ENCODE results near the gene CCDC14. TPM values are rescaled to one million over a fixed set of nuclear protein-coding genes. Genes with fewer than 3 reads are reported as not detected.

CCDC14 gene
- total and polyA plus RNA-seq, 2 of the 4 experiments (the other 2 are of a cell fraction) = 82.1 to 109 TPM

DNA sequence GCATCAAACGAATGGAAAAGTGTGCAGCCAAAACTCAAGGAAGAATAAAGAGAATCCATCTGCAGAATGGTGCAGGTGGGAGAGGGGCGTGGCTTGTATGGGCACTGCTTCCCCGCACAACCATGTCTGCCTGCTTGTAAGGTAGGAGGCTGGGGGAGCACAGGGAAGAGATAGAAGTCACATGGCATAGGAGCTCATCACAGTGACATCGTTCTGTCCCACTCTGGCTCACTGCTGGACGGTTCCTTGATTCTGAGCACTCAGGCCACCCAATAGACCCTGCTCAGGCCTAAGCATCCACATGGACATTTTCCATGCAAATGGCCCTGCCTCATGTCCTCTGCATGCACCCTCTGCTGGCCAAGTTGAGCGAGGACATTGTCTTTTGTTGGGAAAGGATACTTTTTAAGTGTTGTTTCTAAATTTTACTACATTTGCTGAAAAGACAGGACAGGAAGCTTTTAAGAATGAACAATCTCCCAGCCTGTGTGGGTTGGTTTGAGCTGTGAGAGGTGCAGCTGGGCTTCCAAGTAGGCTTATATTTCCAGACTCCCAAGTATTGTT lies 79.9 kb downstream of the CCDC14 start:
- dilution Hi-C loops (cut with HindIII; ENCODE audit: low sequenced_read_pairs, unreplicated experiment) = no loop called here
- in situ Hi-C loops (cut with MboI; ENCODE audit: low sequenced_read_pairs) = no loop called here
- Histone ChIP-seq H2AK5ac (ENCODE audit: low read depth, low read length) (peak overlapping the region; percentile 67), H3K9me1 (ENCODE audit: insufficient read depth, low read length) (peaks cover 38% of the 10 kb centered on the region), H2BK20ac (ENCODE audit: low read depth, low read length) (0 out of 2 replicates have a peak overlapping the region, but pooled peaks have one; percentile 45), H2BK120ac (ENCODE audit: low read depth, low read length) (peak overlapping the region; percentile 54), H2BK5ac (ENCODE audit: low read depth, low read length, poor library complexity, severe bottlenecking) (peak overlapping the region; percentile 52), H4K5ac (ENCODE audit: low read depth, low read length) (peak overlapping the region; percentile 24), H3K9ac (ENCODE audit: low read depth, low read length) (peak overlapping the region; percentile 90), H3K4me1 (ENCODE audit: control insufficient read depth, insufficient read depth, low read length) (peaks cover 25% of the 10 kb centered on the region), H3K27ac (ENCODE audit: insufficient read depth, low read length) (peak overlapping the region; percentile 17; the same call in 1 of the 2 replicates), H3K9me3 (ENCODE audit: control insufficient read depth, insufficient read depth, low read length) (no peaks in the 10 kb centered on the region), H4K20me1 (ENCODE audit: insufficient read depth, low read length) (peaks cover 39% of the 10 kb centered on the region), H2AK9ac (replicated peaks; ENCODE audit: low read depth, low read length, poor library complexity) (peak overlapping the region; percentile 25), H2BK15ac (ENCODE audit: low read depth, low read length) (peak overlapping the region; percentile 33; the same call in 1 of the 3 replicates), H4K91ac (ENCODE audit: insufficient read depth, low read depth, low read length) (peak overlapping the region; percentile 46; the same call in 1 of the 2 replicates), H3K56ac (ENCODE audit: extremely low read depth, insufficient read depth, low read length) (no peak overlapping the region), H2AFZ (replicated peaks; ENCODE audit: low read length, poor library complexity) (no peak overlapping the region), H4K8ac (ENCODE audit: low read depth in 2 of 2, low read length in 2 of 2) (peak overlapping the region; percentile 0 to 81; a peak in 3 of 4 replicates), H3K27me3 (ENCODE audit: control insufficient read depth, insufficient read depth, low read length) (no peaks in the 10 kb centered on the region), H3K4me2 (ENCODE audit: low read depth, low read length) (peak overlapping the region; percentile 86), H3K79me1 (ENCODE audit: low read depth in 1 of 2, low read length in 2 of 2) (peaks cover 51 to 74% of the 10 kb centered on the region in 2 experiments), H3K36me3 (ENCODE audit: control insufficient read depth, insufficient read depth, low read length) (peaks cover 34% of the 10 kb centered on the region), H3K18ac (ENCODE audit: low read depth, low read length) (peak overlapping the region; percentile 19; the same call in 1 of the 2 replicates), H3K14ac (replicated peaks; ENCODE audit: low read depth, low read length) (peak overlapping the region; percentile 97), H3K4ac (ENCODE audit: low read depth, low read length) (peak overlapping the region; percentile 80), H3K4me3 (ENCODE audit: insufficient read depth, low read depth, low read length) (no peak overlapping the region; the same call in 1 of the 2 replicates), H3K23ac (ENCODE audit: low read depth, low read length) (peak overlapping the region; percentile 25; the same call in 1 of the 2 replicates)
- DNase-seq (peak; percentile 63), ATAC-seq (ENCODE audit: low read depth) (no peak)
- TF ChIP-seq, protein P1, sequence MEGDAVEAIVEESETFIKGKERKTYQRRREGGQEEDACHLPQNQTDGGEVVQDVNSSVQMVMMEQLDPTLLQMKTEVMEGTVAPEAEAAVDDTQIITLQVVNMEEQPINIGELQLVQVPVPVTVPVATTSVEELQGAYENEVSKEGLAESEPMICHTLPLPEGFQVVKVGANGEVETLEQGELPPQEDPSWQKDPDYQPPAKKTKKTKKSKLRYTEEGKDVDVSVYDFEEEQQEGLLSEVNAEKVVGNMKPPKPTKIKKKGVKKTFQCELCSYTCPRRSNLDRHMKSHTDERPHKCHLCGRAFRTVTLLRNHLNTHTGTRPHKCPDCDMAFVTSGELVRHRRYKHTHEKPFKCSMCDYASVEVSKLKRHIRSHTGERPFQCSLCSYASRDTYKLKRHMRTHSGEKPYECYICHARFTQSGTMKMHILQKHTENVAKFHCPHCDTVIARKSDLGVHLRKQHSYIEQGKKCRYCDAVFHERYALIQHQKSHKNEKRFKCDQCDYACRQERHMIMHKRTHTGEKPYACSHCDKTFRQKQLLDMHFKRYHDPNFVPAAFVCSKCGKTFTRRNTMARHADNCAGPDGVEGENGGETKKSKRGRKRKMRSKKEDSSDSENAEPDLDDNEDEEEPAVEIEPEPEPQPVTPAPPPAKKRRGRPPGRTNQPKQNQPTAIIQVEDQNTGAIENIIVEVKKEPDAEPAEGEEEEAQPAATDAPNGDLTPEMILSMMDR (conservative IDR thresholded peaks at IDR 0.05; ENCODE audit: low read depth, low read length) = peak; percentile 63
- TF ChIP-seq FOS (IDR thresholded peaks at IDR 0.05; ENCODE audit: low read depth, low read length) = no peak
- TF ChIP-seq MAFK (IDR thresholded peaks at IDR 0.05; ENCODE audit: low read depth, low read length) = no peak
- peak; percentile 65 for TF ChIP-seq RAD21 (IDR thresholded peaks at IDR 0.05; ENCODE audit: low read length)
- peak; percentile 58; the same call in 1 of the 2 replicates for TF ChIP-seq MXI1 (IDR thresholded peaks at IDR 0.05; ENCODE audit: borderline replicate concordance, low read depth, low read length)
- TF ChIP-seq SMC3 (IDR thresholded peaks at IDR 0.05; ENCODE audit: low read depth, low read length) = peak; percentile 60
- no peak for TF ChIP-seq NFE2L2 (IDR thresholded peaks at IDR 0.05; ENCODE audit: low read depth, low read length)
- intact Hi-C loops (cut with micrococcal nuclease) = loop anchor here (5.0 kb wide), 3 partner anchors 99 to 154 kb away; no protein-coding TSS in a partner anchor
- POLR2A ChIA-PET (ENCODE audit: unreplicated experiment) = no interaction called here
- CTCF ChIA-PET = interaction anchor here (0.6 to 0.7 kb wide), 3 partner anchors 33 to 697 kb away, joined by 3 to 7 read pairs (median 4); no protein-coding TSS in a partner anchor
- 89% methylated on average over 5 of the region's 6 CpGs; no CpG with 5 or more reads in 1 of the 2 experiments for WGBS, 2 experiments (ENCODE audit: extremely low coverage in 2 of 2, insufficient read length in 1 of 2)
- no TSS peak for BruUV-seq (replicated peaks)
